GM13977 (cell line): ENCODE data around the gene SLC17A8.

Experiments
- DNase-seq: peaks from one replicate; pipeline ENCODE4 v3.0.0; 2012; ENCODE audit warnings: low spot score
- in situ Hi-C: fragments of 300-500 bp; cut with MboI; formaldehyde crosslinking; loops from one replicate; pipeline ENCODE4 v1.12.0; 2022; ENCODE audit warnings: low sequenced_read_pairs, low pct_unique_long_range_greater_than_20kb, mixed read lengths, inconsistent platforms; ENCODE audit not compliant: unreplicated experiment
- TF ChIP-seq, protein P1 (sequence below): IDR thresholded peaks from 2 replicates; pipeline ENCODE4 v1.5.1; 2012; ENCODE audit warnings: mild to moderate bottlenecking, control low read depth; ENCODE audit not compliant: insufficient read depth; ENCODE audit errors: extremely low read depth, missing control alignments

Gene SLC17A8

DNA sequence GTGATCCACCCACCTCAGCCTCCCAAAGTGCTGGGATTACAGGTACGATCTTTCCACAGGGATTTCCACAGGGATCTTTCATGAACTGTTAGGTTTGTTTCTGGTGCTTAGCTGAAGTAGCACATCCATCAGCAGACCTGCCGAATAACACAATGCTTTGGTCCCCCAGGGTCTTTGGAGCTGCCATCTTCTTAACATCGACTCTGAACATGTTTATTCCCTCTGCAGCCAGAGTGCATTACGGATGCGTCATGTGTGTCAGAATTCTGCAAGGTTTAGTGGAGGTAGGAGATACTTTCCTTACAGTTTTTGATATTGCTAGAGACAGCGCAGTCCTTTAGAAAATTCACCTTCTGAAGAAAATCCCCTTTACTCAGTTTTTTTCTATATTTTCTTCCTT is 36.3 kb downstream of the SLC17A8 start:
- in situ Hi-C loops = no loop called here
- DNase-seq = no peak
- TF ChIP-seq, protein P1, sequence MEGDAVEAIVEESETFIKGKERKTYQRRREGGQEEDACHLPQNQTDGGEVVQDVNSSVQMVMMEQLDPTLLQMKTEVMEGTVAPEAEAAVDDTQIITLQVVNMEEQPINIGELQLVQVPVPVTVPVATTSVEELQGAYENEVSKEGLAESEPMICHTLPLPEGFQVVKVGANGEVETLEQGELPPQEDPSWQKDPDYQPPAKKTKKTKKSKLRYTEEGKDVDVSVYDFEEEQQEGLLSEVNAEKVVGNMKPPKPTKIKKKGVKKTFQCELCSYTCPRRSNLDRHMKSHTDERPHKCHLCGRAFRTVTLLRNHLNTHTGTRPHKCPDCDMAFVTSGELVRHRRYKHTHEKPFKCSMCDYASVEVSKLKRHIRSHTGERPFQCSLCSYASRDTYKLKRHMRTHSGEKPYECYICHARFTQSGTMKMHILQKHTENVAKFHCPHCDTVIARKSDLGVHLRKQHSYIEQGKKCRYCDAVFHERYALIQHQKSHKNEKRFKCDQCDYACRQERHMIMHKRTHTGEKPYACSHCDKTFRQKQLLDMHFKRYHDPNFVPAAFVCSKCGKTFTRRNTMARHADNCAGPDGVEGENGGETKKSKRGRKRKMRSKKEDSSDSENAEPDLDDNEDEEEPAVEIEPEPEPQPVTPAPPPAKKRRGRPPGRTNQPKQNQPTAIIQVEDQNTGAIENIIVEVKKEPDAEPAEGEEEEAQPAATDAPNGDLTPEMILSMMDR = no peak

DNA sequence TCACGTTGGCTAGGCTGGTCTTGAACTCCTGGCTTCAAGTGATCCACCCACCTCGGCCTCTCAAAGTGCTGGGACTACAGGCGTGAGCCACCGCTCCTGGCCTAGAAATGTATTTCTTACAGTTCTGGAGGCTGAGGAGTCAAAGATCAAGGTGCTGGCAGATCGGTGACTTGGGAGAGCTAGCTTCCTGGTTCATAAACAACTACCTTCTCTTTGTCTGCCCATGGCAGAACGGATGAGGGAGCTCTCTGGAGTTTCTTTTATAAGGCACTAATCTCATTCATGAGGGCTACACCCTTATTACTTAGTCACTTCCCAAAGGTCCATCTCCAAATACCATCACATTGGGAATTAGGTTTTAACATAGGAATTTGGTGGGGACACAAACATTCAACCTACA is 38.9 kb downstream of the SLC17A8 start:
- DNase-seq = no peak
- in situ Hi-C loops = no loop called here
- TF ChIP-seq, protein P1 = no peak

DNA sequence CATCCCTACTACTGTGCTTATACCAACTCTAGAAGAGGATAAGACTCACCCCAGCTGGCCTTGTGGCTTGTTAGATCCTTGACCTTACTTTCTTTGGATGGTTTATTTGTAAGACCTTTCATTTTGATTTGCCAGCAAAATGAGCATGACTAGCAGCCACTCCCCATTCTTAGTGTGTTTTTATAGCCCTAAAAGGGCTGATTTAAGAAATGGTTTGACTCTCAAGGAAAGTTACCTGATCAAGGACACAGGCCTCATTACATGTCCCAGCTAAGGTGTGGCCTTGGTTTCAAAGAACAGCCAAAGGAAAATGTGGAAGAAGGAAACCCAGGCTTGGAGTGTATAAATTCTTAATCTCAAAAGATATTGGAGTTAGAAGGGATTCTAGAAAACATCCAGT is 41.4 kb downstream of the SLC17A8 start:
- in situ Hi-C loops = no loop called here
- DNase-seq = no peak
- TF ChIP-seq, protein P1 = no peak

DNA sequence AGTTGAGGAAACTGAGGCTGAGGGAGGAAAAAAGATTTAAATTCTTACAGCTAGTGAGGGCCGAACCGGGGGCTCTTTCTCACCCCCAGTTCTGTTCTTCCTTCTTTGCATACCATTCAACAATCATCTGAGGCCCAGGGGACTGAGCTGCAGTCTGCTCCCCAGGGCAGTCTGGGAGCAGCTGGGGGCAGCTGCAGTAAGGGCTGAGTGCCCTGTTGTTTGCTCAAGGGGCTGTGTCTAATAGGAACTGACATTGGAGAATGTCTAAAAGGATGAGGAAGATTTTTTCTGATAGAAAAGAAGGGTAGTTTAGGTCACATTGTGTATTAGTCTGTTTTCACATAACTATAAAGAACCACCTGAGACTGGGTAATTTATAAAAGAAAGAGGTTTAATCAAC is 42.2 kb downstream of the SLC17A8 start:
- DNase-seq = no peak
- in situ Hi-C loops = no loop called here
- TF ChIP-seq, protein P1 = no peak

DNA sequence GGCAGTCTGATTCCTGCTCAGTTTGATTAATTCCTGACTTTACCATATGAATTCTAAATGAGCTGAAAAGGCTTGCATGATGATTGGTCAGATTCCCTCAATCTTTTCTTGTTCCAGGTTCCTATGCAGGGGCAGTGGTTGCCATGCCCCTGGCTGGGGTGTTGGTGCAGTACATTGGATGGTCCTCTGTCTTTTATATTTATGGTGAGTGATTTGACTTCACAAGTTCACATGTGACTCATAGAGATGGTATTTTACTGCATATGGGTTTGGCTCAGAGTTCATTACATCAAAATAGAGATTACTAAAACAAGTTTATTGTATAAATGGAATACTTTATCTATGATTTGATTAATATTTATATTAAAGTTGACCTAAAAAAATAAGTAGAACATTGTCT is 44.8 kb downstream of the SLC17A8 start:
- TF ChIP-seq, protein P1 = no peak
- in situ Hi-C loops = no loop called here
- no peak for DNase-seq

DNA sequence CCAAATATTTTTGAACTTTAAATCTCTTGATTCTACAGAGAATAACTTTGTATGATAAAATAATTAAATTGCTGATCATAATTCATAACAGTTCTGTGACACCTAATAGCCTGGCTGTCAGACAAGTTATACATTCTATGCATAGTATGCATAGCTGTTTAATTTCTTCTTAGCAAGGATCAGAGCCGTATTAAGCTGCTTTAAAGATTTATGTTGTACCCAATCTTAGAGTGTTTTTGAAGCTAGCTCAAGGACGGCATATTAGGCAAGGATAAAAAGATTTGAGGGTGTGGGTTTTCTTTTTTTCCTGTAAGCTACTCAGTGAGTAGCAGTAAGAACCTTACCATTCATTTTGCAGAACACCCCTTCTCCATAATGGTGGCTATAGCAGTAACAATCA is 45.9 kb downstream of the SLC17A8 start:
- TF ChIP-seq, protein P1 = no peak
- no peak for DNase-seq
- in situ Hi-C loops = no loop called here

DNA sequence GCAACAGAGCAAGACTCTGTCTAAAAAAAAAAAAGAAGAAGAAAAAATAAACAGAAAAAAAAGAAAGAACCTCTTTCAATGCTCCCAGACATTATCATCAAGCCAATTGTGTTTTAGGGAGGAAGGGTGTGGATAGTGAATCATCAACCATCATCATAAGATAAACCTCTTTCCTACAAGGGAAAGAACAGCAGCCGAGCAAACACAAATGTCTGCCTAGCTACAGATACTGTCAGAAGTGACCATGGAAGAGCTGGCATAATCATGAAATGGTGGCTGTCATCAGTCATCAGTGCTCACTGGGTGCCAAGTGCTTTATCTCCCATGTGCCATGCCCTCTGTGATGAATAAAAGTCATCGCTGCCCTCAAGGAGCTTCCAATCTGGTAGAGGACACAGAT is 46.6 kb downstream of the SLC17A8 start:
- in situ Hi-C loops = no loop called here
- TF ChIP-seq, protein P1 = no peak
- no peak for DNase-seq
